Fibroblast of lung (primary cell): ENCODE measurements around the gene SNAP47. TPM values are rescaled to one million over a fixed set of nuclear protein-coding genes. Genes with fewer than 3 reads are reported as not detected.

ENCODE experiments used
- DNase-seq, 2 donors: peaks; one replicate each; pipeline versions ENCODE4 v3.0.0 to v3.0.0-alpha.2; 2010; ENCODE audit warnings: low read depth in 2 of 2
- H2AFZ ChIP-seq: 2 replicates; pipeline ENCODE4 v1.5.1; 2012; ENCODE audit warnings: low read length, control low read depth, inconsistent platforms
- H3K27ac ChIP-seq: 2 replicates; pipeline ENCODE4 v1.5.1; 2011; ENCODE audit warnings: low read length, control low read depth; ENCODE audit not compliant: insufficient read depth
- H3K27me3 ChIP-seq: 2 replicates; pipeline ENCODE4 v1.5.1; 2011; ENCODE audit warnings: mild to moderate bottlenecking, low read length; ENCODE audit not compliant: control insufficient read depth, insufficient read depth
- H3K36me3 ChIP-seq: 2 replicates; pipeline ENCODE4 v1.5.1; 2011; ENCODE audit warnings: low read length; ENCODE audit not compliant: control insufficient read depth, insufficient read depth
- H3K4me1 ChIP-seq: 2 replicates; pipeline ENCODE4 v1.5.1; 2011; ENCODE audit warnings: low read length; ENCODE audit not compliant: control insufficient read depth, insufficient read depth; ENCODE audit errors: extremely low read depth
- H3K4me2 ChIP-seq: 2 replicates; pipeline ENCODE4 v1.5.1; 2011; ENCODE audit warnings: low read length, control low read depth; ENCODE audit not compliant: insufficient read depth; ENCODE audit errors: extremely low read depth
- H3K4me3 ChIP-seq, 4 experiments: fragments of 200-600 bp in 1 of 4; sonication (generic) in 1 of 4; replicated peaks in 1 of 4; 2 replicates each; pipeline ENCODE4 v1.5.1; 2011 to 2016; ENCODE audit warnings: low read length in 4 of 4, low read depth in 3 of 4, mild to moderate bottlenecking in 3 of 4, control low read depth in 2 of 4, inconsistent platforms in 1 of 4, mixed read lengths in 1 of 4; ENCODE audit not compliant: insufficient read depth in 1 of 4; ENCODE audit errors: control extremely low read depth in 1 of 4
- H3K79me2 ChIP-seq: 2 replicates; pipeline ENCODE4 v1.5.1; 2012; ENCODE audit warnings: mild to moderate bottlenecking, low read length, inconsistent platforms; ENCODE audit not compliant: control insufficient read depth, insufficient read depth
- H3K9ac ChIP-seq: 2 replicates; pipeline ENCODE4 v1.5.1; 2011; ENCODE audit warnings: mild to moderate bottlenecking, low read length, control low read depth; ENCODE audit not compliant: insufficient read depth
- H3K9me3 ChIP-seq: 2 replicates; pipeline ENCODE4 v1.5.1; 2012; ENCODE audit warnings: low read depth, low read length; ENCODE audit not compliant: control insufficient read depth, insufficient read depth
- H4K20me1 ChIP-seq: 2 replicates; pipeline ENCODE4 v1.5.1; 2011; ENCODE audit warnings: low read length; ENCODE audit not compliant: control insufficient read depth, insufficient read depth; ENCODE audit errors: extremely low read depth
- EZH2 ChIP-seq: IDR thresholded peaks from 2 replicates; pipeline ENCODE4 v1.5.1; 2012; ENCODE audit warnings: low read length, control low read depth, mild to moderate bottlenecking; ENCODE audit errors: missing control alignments
- polyA plus RNA-seq, 2 donors: library from polyadenylated mRNA; depleted of rRNA in 1 of 2; stranded (reverse) in 1 of 2; unstranded in 1 of 2; fragments of >200 nt; gene quantifications; 2 replicates each; pipeline ENCODE4 v1.2.1, GENCODE V29; 2011 to 2012; ENCODE audit warnings: missing spikeins in 1 of 2
- total RNA-seq: library from RNA; depleted of rRNA; stranded (reverse); fragments of >200 nt; gene quantifications from 2 replicates; pipeline ENCODE4 v1.2.1, GENCODE V29; 2014
- TF ChIP-seq, protein P1 (sequence below), 2 donors: IDR thresholded peaks in 1 of 2; conservative IDR thresholded peaks in 1 of 2; 1 replicate in 1 of 2; 2 replicates in 1 of 2; pipeline ENCODE4 v1.5.1; 2011 to 2012; ENCODE audit warnings: low read length in 2 of 2, control low read depth in 1 of 2, inconsistent platforms in 1 of 2, low read depth in 1 of 2, mild to moderate bottlenecking in 1 of 2

SNAP47 gene
- total and polyA plus RNA-seq, 2 donors (not counting 1 experiment from before 2014, with no cell fraction given): 32.4 to 66.9 TPM

DNA sequence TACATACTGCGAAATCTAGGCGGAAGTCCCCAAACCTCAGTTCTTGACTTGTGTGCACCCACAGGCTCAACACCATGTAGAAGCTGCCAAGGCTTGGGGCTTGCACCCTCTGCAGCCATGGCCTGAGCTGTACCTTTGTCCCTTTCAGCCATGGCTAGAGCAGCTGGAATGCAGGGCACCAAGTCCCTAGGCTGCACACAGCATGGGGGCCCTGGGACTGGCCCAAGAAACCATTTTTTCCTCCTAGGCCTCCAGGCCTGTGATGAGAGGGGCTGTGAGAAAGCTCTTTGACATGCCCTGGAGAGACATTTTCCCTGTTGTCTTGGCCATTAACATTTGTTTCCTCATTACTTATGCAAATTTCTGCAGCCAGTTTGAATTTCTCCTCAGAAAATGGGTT is 78.7 kb downstream of the SNAP47 start:
- TF ChIP-seq EZH2: no peak
- TF ChIP-seq, protein P1, sequence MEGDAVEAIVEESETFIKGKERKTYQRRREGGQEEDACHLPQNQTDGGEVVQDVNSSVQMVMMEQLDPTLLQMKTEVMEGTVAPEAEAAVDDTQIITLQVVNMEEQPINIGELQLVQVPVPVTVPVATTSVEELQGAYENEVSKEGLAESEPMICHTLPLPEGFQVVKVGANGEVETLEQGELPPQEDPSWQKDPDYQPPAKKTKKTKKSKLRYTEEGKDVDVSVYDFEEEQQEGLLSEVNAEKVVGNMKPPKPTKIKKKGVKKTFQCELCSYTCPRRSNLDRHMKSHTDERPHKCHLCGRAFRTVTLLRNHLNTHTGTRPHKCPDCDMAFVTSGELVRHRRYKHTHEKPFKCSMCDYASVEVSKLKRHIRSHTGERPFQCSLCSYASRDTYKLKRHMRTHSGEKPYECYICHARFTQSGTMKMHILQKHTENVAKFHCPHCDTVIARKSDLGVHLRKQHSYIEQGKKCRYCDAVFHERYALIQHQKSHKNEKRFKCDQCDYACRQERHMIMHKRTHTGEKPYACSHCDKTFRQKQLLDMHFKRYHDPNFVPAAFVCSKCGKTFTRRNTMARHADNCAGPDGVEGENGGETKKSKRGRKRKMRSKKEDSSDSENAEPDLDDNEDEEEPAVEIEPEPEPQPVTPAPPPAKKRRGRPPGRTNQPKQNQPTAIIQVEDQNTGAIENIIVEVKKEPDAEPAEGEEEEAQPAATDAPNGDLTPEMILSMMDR (conservative IDR thresholded peaks at IDR 0.05 in 1 of 2, IDR thresholded peaks at IDR 0.05 in 1 of 2; ENCODE audit: low read depth in 1 of 2, low read length in 2 of 2): no peak
- no peaks in the 10 kb centered on the region for H3K36me3 ChIP-seq
- H3K9ac ChIP-seq: no peak overlapping the region
- H3K79me2 ChIP-seq: no peaks in the 10 kb centered on the region
- DNase-seq: no peak
- no peak overlapping the region for H3K27ac ChIP-seq
- no peaks in the 10 kb centered on the region for H3K27me3 ChIP-seq
- H4K20me1 ChIP-seq: no peaks in the 10 kb centered on the region
- H3K4me2 ChIP-seq: no peak overlapping the region
- no peaks in the 10 kb centered on the region for H3K4me1 ChIP-seq
- no peak overlapping the region for H2AFZ ChIP-seq
- no peaks in the 10 kb centered on the region for H3K9me3 ChIP-seq
- H3K4me3 ChIP-seq: no peak overlapping the region

DNA sequence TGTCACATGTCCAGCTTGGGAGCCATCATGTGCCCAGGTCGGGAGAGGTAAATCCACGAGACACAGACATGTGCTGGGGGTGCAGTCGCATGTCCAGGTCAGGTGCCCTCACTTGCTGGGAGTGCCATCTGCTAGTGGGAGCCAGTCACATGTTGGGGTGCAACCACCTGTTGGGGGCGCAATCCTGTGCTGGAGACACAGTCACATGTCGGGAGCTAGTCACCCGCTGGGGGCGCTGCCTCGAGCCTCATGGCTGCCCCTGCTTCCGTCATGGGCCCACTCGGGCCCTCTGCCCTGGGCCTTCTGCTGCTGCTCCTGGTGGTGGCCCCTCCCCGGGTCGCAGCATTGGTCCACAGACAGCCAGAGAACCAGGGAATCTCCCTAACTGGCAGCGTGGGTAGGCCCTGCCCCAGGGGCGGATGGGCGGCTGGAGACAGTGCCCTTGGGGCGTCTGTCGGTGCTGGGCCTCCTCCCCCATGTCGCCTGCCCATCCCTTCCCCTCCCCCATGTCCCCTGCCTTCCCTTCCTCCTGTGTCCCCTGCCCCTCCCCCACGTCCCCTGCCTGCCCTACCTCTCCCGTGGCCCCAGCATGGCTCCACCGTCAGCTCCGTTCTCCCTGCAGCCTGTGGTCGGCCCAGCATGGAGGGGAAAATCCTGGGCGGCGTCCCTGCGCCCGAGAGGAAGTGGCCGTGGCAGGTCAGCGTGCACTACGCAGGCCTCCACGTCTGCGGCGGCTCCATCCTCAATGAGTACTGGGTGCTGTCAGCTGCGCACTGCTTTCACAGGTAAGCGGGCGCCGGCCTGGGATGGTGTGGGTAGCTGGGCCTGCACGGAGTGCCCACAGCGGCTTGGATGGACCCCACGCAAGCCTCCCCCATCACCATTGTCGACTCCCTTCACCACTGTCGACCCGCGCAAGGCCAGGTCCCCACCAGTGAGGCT is 80.5 kb downstream of the SNAP47 start, which contains the start of gene PRSS38:
TSS of gene PRSS38 (plus strand) at position 208 of the 942 bp plus-strand sequence. CDS start at position 250, 42 bp downstream.
- Histone ChIP-seq H2AFZ (no peak within 1 kb of the TSS), H3K4me2 (no peak within 1 kb of the TSS), H3K4me1 (no peaks in the 10 kb centered on the region), H3K27ac (no peak within 1 kb of the TSS), H3K9me3 (no peaks in the 10 kb centered on the region), H4K20me1 (no peaks in the 10 kb centered on the region), H3K27me3 (no peaks in the 10 kb centered on the region), H3K79me2 (no peaks in the 10 kb centered on the region), H3K36me3 (no peaks in the 10 kb centered on the region), H3K4me3 (no peak within 1 kb of the TSS), H3K9ac (no peak within 1 kb of the TSS)
- DNase-seq: no peak
- no peak for TF ChIP-seq EZH2
- TF ChIP-seq, protein P1 (conservative IDR thresholded peaks at IDR 0.05 in 1 of 2, IDR thresholded peaks at IDR 0.05 in 1 of 2; ENCODE audit: low read depth in 1 of 2, low read length in 2 of 2): no peak

DNA sequence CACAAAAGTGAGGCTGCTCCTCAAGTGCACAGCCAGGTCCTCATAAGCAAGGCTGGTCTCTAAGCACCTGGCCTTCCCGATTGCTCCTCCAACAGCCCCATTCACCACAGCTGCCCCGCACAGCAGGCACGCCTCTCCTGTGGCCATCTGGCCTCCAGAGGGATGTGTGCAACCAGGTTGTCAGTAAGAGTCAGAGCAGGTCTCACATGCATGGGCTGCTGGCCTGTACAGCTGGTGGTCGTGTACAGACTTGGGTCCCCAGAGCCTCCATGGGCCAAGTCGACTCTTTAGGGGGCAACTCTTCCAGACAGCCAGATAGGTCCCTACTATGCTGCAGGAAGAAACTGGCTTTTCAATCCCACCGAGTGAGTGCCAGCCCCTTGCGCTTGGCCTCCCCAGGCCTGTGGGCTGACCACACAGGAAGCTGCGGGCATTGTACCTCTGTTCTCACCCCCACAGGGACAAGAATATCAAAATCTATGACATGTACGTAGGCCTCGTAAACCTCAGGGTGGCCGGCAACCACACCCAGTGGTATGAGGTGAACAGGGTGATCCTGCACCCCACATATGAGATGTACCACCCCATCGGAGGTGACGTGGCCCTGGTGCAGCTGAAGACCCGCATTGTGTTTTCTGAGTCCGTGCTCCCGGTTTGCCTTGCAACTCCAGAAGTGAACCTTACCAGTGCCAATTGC is 81.7 kb downstream of the SNAP47 start:
- no peak for TF ChIP-seq EZH2
- TF ChIP-seq, protein P1 (conservative IDR thresholded peaks at IDR 0.05 in 1 of 2, IDR thresholded peaks at IDR 0.05 in 1 of 2; ENCODE audit: low read depth in 1 of 2, low read length in 2 of 2): no peak
- no peak overlapping the region for H2AFZ ChIP-seq
- no peaks in the 10 kb centered on the region for H3K27me3 ChIP-seq
- H3K4me1 ChIP-seq: no peaks in the 10 kb centered on the region
- no peaks in the 10 kb centered on the region for H3K9me3 ChIP-seq
- H3K4me3 ChIP-seq: no peak overlapping the region
- DNase-seq: no peak
- H4K20me1 ChIP-seq: no peaks in the 10 kb centered on the region
- no peak overlapping the region for H3K4me2 ChIP-seq
- H3K36me3 ChIP-seq: no peaks in the 10 kb centered on the region
- no peak overlapping the region for H3K27ac ChIP-seq
- no peak overlapping the region for H3K9ac ChIP-seq
- H3K79me2 ChIP-seq: no peaks in the 10 kb centered on the region
